Stimulated activated CD8-positive, alpha-beta memory T cell treated with anti-CD3 and anti-CD28 coated beads, Interleukin-7, amount 100 ng/mL, for 1 hour (primary cell): Measurements from ENCODE around the gene ZNF83.
A peak's percentile ranks its signal among the peaks of the same experiment; 100 is the strongest.
"Not testable (repeated sequence)": the region's sequence is repeated elsewhere in the genome, so short reads cannot be mapped to it uniquely, and the experiment has no call there.

Experiments
- DNase-seq, 2 donors: peaks; one replicate each; pipeline ENCODE4 v3.0.0-alpha.2; 2020; ENCODE audit warnings: low read depth in 2 of 2

The ZNF83 gene

GRCh38 chr19:52637718-52638585 is at the start of gene ZNF83:
ZNF83 (minus strand) TSS chr19:52638355.
- peak; percentile 62 to 79 for DNase-seq

GRCh38 chr19:52687684-52688083 is 49.5 kb upstream of the ZNF83 start:
- DNase-seq, result no peak

GRCh38 chr19:52685811-52686210 is 47.7 kb upstream of the ZNF83 start:
- no peak for DNase-seq

GRCh38 chr19:52681216-52681615 is 43.1 kb upstream of the ZNF83 start:
- not testable (repeated sequence) for DNase-seq

- DNase-seq, result no peak
Observed at GRCh38 chr19:52679598-52679997, 41.4 kb upstream of the ZNF83 start.

- DNase-seq, result not testable (repeated sequence)
Observed at GRCh38 chr19:52675239-52675638, 37.1 kb upstream of the ZNF83 start.

- DNase-seq, result no peak
Observed at GRCh38 chr19:52673014-52673413, 34.9 kb upstream of the ZNF83 start.

GRCh38 chr19:52670046-52670445 is 31.9 kb upstream of the ZNF83 start:
- DNase-seq, result no peak

GRCh38 chr19:52669586-52669985 is 31.4 kb upstream of the ZNF83 start:
- DNase-seq, result no peak

GRCh38 chr19:52667972-52668371 is 29.8 kb upstream of the ZNF83 start:
- DNase-seq, result no peak

- DNase-seq, result no peak
Observed at GRCh38 chr19:52666506-52666905, 28.4 kb upstream of the ZNF83 start.

GRCh38 chr19:52665529-52665928 is 27.4 kb upstream of the ZNF83 start:
- no peak for DNase-seq

- DNase-seq, result no peak
Observed at GRCh38 chr19:52665027-52665426, 26.9 kb upstream of the ZNF83 start.

- DNase-seq, result no peak
Observed at GRCh38 chr19:52664461-52664860, 26.3 kb upstream of the ZNF83 start.

GRCh38 chr19:52662631-52663030 is 24.5 kb upstream of the ZNF83 start:
- no peak for DNase-seq

GRCh38 chr19:52660981-52661380 is 22.8 kb upstream of the ZNF83 start:
- DNase-seq, result no peak

- DNase-seq, result no peak
Observed at GRCh38 chr19:52659013-52659412, 20.9 kb upstream of the ZNF83 start.

GRCh38 chr19:52658595-52658994 is 20.4 kb upstream of the ZNF83 start:
- DNase-seq, result no peak

GRCh38 chr19:52653161-52653560 is 15.0 kb upstream of the ZNF83 start:
- DNase-seq, result no peak

- DNase-seq, result no peak
Observed at GRCh38 chr19:52651956-52652355, 13.8 kb upstream of the ZNF83 start.

- no peak for DNase-seq
Observed at GRCh38 chr19:52648336-52649016, 10.3 kb upstream of the ZNF83 start.

- no peak for DNase-seq
Observed at GRCh38 chr19:52646571-52647217, 8.5 kb upstream of the ZNF83 start.

- DNase-seq, result no peak
Observed at GRCh38 chr19:52640916-52641315, 2.8 kb upstream of the ZNF83 start.
